ENCODE results near the gene ZC3H7B. TPM values are rescaled to one million over a fixed set of nuclear protein-coding genes. Genes with fewer than 3 reads are reported as not detected.

ZC3H7B gene
- total and polyA plus RNA-seq, 2 donors (not counting 3 experiments of a cell fraction or from before 2014, with no cell fraction given) = 66.8 to 95.9 TPM

GRCh38 chr22:41305646-41306045 is 4.3 kb downstream of the ZC3H7B start:
- intact Hi-C loops (cut with micrococcal nuclease) = loop anchor here (5.0 kb wide), 1 partner anchor 213 kb away; the partner anchor contains the start of gene EP300

More at GRCh38 chr22:41305646-41306045, 4.3 kb downstream of the ZC3H7B start:
- Histone ChIP-seq H3K9me1 (replicated peaks; ENCODE audit: control insufficient read depth, extremely low read depth, insufficient read depth, low read length) (no peaks in the 10 kb centered on the region), H3K79me2 (ENCODE audit: control insufficient read depth, insufficient read depth, low read length) (peaks cover 85% of the 10 kb centered on the region), H3K4me1 (ENCODE audit: control insufficient read depth, extremely low read depth, insufficient read depth, low read length) (peaks cover 22% of the 10 kb centered on the region), H3K9me3 (replicated peaks; ENCODE audit: control insufficient read depth, insufficient read depth, low read length) (no peaks in the 10 kb centered on the region), H3K4me3 (replicated peaks in 1 of 3; ENCODE audit: insufficient read depth in 1 of 3, low read depth in 1 of 3, low read length in 3 of 3) (no peak overlapping the region), H3K27ac (ENCODE audit: insufficient read depth, low read depth, low read length) (peak overlapping the region; percentile 24), H3K9ac (replicated peaks; ENCODE audit: extremely low read depth, insufficient read depth, low read length) (no peak overlapping the region), H3K27me3 (ENCODE audit: control insufficient read depth in 2 of 2, insufficient read depth in 2 of 2, low read length in 2 of 2) (no peaks in the 10 kb centered on the region), H4K20me1 (replicated peaks; ENCODE audit: control insufficient read depth, extremely low read depth, insufficient read depth, low read length) (no peaks in the 10 kb centered on the region), H3K36me3 (ENCODE audit: control insufficient read depth in 2 of 2, extremely low read depth in 1 of 2, insufficient read depth in 2 of 2, low read length in 2 of 2) (peaks cover 4 to 9% of the 10 kb centered on the region in 2 experiments), H2AFZ (ENCODE audit: low read depth, low read length) (no peak overlapping the region), H3K4me2 (ENCODE audit: insufficient read depth, low read length) (peak overlapping the region; percentile 27)
- CTCF ChIA-PET = interaction anchor here (1.2 to 1.5 kb wide), 2 partner anchors 17 to 28 kb away, joined by 3 to 4 read pairs; no protein-coding TSS in a partner anchor
- BruUV-seq (replicated peaks) = no TSS peak
- peak; percentile 92 for FAIRE-seq
- peak; percentile 82 for DNase-seq (ENCODE audit: low read depth, low spot score)
- POLR2A ChIA-PET = interaction anchor here (0.6 kb wide), 1 partner anchor 15 kb away, joined by 6 read pairs; no protein-coding TSS in a partner anchor
- dilution Hi-C loops (cut with MboI; ENCODE audit: extremely low pct_ligation_motif_present, low sequenced_read_pairs) = no loop called here
- TF ChIP-seq POLR2A (IDR thresholded peaks at IDR 0.05; ENCODE audit: low read depth, low read length) (no peak), FOS (IDR thresholded peaks at IDR 0.05; ENCODE audit: borderline replicate concordance, insufficient read depth, low read length) (peak; percentile 88), JUN (IDR thresholded peaks at IDR 0.05; ENCODE audit: borderline replicate concordance, insufficient read depth, insufficient read length, low read depth) (peak; percentile 63), POLR2AphosphoS5 (IDR thresholded peaks at IDR 0.05; ENCODE audit: insufficient read depth, low read depth, low read length) (peak; percentile 48), CTCF (IDR thresholded peaks at IDR 0.05; ENCODE audit: extremely low read depth in 1 of 2, insufficient read depth in 1 of 2, low read depth in 1 of 2, low read length in 2 of 2) (no peak)

Data from endothelial cell of umbilical vein (primary cell).